Panc1 (cell line): ENCODE results near the gene CLIC4.

ENCODE experiments used
- CTCF ChIP-seq: fragments of 450-650 bp; IDR thresholded peaks from 2 replicates; pipeline ENCODE4 v1.5.1; 2017; ENCODE audit warnings: mild to moderate bottlenecking
- POLR2AphosphoS5 ChIP-seq: IDR thresholded peaks from 2 replicates; pipeline ENCODE4 v1.6.1; 2012; ENCODE audit warnings: mild to moderate bottlenecking, low read depth, low read length, moderate library complexity
- REST ChIP-seq, 2 experiments: IDR thresholded peaks; 2 replicates each; pipeline ENCODE4 v1.6.1; 2011 to 2012; ENCODE audit warnings: low read depth in 2 of 2, control low read depth in 1 of 2, low read length in 1 of 2, mild to moderate bottlenecking in 1 of 2, moderate library complexity in 1 of 2; ENCODE audit not compliant: insufficient read depth in 1 of 2
- SIN3A ChIP-seq: IDR thresholded peaks from 2 replicates; pipeline ENCODE4 v1.6.1; 2012; ENCODE audit warnings: low read depth, mild to moderate bottlenecking, low read length, moderate library complexity, borderline replicate concordance; ENCODE audit not compliant: insufficient read depth
- TCF7L2 ChIP-seq: IDR thresholded peaks from 2 replicates; pipeline ENCODE4 v1.6.1; 2011; ENCODE audit warnings: mild to moderate bottlenecking, low read depth, low read length, inconsistent platforms

GRCh38 chr1:24865587-24865986, 120.3 kb downstream of the CLIC4 start:
- no peak for TF ChIP-seq CTCF
- TF ChIP-seq REST (IDR thresholded peaks at IDR 0.05; ENCODE audit: insufficient read depth in 1 of 2, low read depth in 2 of 2, low read length in 1 of 2): no peak
- no peak for TF ChIP-seq POLR2AphosphoS5
- TF ChIP-seq SIN3A: no peak
- no peak for TF ChIP-seq TCF7L2
